DND-41 (cell line): ENCODE data around the gene GDF9.
"Not testable (repeated sequence)": the region's sequence is repeated elsewhere in the genome, so short reads cannot be mapped to it uniquely, and the experiment has no call there.

ENCODE experiments used
- CTCF ChIP-seq: IDR thresholded peaks from 2 replicates; pipeline ENCODE4 v1.5.1; 2012; ENCODE audit warnings: borderline replicate concordance, low read length, moderate library complexity, mild to moderate bottlenecking; ENCODE audit not compliant: poor library complexity, severe bottlenecking; ENCODE audit errors: extremely low read depth
- EZH2 ChIP-seq: IDR thresholded peaks from 3 replicates; pipeline ENCODE4 v1.6.1; 2012; ENCODE audit warnings: borderline replicate concordance, low read depth, mild to moderate bottlenecking, moderate library complexity, low read length, inconsistent platforms; ENCODE audit not compliant: severe bottlenecking

- TF ChIP-seq CTCF, EZH2: not testable (repeated sequence)
Measured at GRCh38 chr5:132854992-132855391, 11.3 kb downstream of the GDF9 start.
